Activated CD4-positive, alpha-beta memory T cell treated with anti-CD3 and anti-CD28 coated beads, Interleukin-2, amount 10 ng/mL, durations not matched to agents 7 days and 5 days (primary cell): ENCODE measurements around the gene C9orf85. TPM values are rescaled to one million over a fixed set of nuclear protein-coding genes. Genes with fewer than 3 reads are reported as not detected.
A peak's percentile ranks its signal among the peaks of the same experiment; 100 is the strongest.
"Not testable (repeated sequence)": the region's sequence is repeated elsewhere in the genome, so short reads cannot be mapped to it uniquely, and the experiment has no call there.

Source experiments
- CTCF ChIA-PET: fragments of 350-600 bp; sonication (Branson Sonifier 250); formaldehyde crosslinking; loops from one replicate; lab custom pipeline; 2021; ENCODE audit warnings: antibody characterized with exemption, inconsistent platforms; lab: Charles Lee
- POLR2A ChIA-PET: fragments of 350-600 bp; sonication (Branson Sonifier 250); formaldehyde crosslinking; loops from one replicate; lab custom pipeline; 2021; ENCODE audit warnings: antibody characterized with exemption; lab: Charles Lee
- DNase-seq: peaks from one replicate; pipeline ENCODE4 v3.0.0-alpha.2; 2020
- H3K27ac Mint-ChIP-seq: one replicate; pipeline ENCODE4 v1.8.0; 2021; ENCODE audit warnings: mild to moderate bottlenecking, mixed read lengths
- H3K27me3 Mint-ChIP-seq: one replicate; pipeline ENCODE4 v1.8.0; 2021; ENCODE audit warnings: mixed read lengths
- H3K36me3 Mint-ChIP-seq: one replicate; pipeline ENCODE4 v1.8.0; 2021; ENCODE audit warnings: low read depth, mixed read lengths
- H3K4me1 Mint-ChIP-seq: one replicate; pipeline ENCODE4 v1.8.0; 2021; ENCODE audit warnings: mixed read lengths
- H3K4me3 Mint-ChIP-seq: one replicate; pipeline ENCODE4 v1.8.0; 2021; ENCODE audit warnings: mild to moderate bottlenecking, mixed read lengths
- H3K9me3 Mint-ChIP-seq: one replicate; pipeline ENCODE4 v1.8.0; 2021; ENCODE audit warnings: mixed read lengths
- total RNA-seq, 2 experiments: library from RNA; stranded (reverse); gene quantifications; one replicate each; pipeline ENCODE4 v1.2.3, GENCODE V29; 2021

C9orf85 gene
- total RNA-seq, 2 experiments from 2014 or later, result 10.8 to 12.1 TPM

DNA sequence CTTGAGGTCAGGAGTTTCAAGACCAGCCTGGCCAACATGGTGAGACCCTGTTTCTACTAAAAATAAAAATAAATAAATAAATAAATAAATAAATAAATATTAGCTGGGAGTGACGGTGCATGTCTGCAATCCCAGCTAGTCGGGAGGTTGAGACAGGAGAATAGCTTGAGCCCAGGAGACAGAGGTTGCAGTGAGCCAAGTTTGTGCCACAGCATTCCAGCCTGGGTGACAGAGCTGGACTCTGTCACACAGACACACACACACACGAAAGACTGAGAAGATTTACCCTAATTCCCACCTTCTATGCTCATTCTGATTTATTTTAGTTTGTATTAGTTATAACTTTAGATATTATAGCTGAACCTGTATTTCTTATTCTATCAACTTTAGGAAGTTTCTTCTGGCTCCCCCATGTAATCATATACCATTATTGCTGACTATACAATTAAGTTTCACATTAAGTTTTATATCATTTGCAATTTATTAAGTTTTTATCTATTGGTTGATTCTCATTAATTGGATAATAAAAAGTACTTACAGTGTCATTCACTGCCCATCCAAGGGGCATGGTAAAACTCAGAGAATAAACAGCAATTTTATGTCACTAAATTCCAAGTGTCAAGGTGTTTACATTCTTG is 21.3 kb upstream of the C9orf85 start:
- no peak for DNase-seq
- peaks cover 30% of the 10 kb centered on the region for H3K36me3 Mint-ChIP-seq
- H3K4me1 Mint-ChIP-seq, result peaks cover 31% of the 10 kb centered on the region
- no peaks in the 10 kb centered on the region for H3K27me3 Mint-ChIP-seq
- H3K27ac Mint-ChIP-seq, result no peak overlapping the region
- ChIA-PET CTCF (no interaction called here), POLR2A (interaction anchor here (1.4 to 1.5 kb wide), 2 partner anchors 19 to 21 kb away, joined by 3 to 5 read pairs; partner anchors contain the start of genes ABHD17B and C9orf85)
- H3K9me3 Mint-ChIP-seq, result no peaks in the 10 kb centered on the region
- H3K4me3 Mint-ChIP-seq, result no peak overlapping the region

DNA sequence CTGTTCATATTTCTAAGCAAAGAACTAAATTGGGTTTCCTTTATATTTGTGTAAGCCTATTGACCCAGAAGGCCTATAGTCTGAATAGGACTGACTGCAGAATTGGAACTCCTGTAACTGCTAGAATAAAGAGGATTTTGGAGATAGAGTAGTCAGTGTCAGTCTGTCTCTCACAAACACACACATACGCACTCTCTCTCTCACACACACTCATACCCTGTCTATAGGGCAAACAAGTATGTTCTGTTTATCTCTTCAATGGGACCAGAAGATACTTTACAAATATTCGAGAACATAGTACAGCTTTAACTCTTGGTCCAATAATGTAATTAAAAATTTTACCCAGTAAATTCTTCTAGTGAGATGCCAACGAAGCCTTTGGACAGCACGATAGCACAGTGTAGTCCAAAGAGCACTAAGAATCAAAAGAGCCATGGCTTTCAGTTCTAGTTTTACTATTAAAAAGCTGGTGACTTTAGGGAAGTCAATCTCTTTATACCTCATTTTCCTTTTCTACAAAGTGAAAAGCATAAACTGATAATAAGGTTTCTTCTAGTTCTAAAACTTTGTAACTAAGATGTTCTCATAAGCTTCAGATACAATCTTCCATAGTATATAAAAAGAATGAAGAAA is 19.8 kb upstream of the C9orf85 start:
- Mint-ChIP-seq H3K27ac (no peak overlapping the region), H3K4me1 (peaks cover 36% of the 10 kb centered on the region), H3K9me3 (no peaks in the 10 kb centered on the region), H3K27me3 (no peaks in the 10 kb centered on the region), H3K4me3 (no peak overlapping the region), H3K36me3 (peaks cover 26% of the 10 kb centered on the region)
- ChIA-PET CTCF (interaction anchor here (1.5 kb wide), 1 partner anchor 76 kb away, joined by 3 read pairs; no protein-coding TSS in a partner anchor), POLR2A (interaction anchor here (1.4 to 1.5 kb wide), 2 partner anchors 17 to 20 kb away, joined by 3 to 5 read pairs; partner anchors contain the start of genes ABHD17B and C9orf85)
- DNase-seq, result no peak

DNA sequence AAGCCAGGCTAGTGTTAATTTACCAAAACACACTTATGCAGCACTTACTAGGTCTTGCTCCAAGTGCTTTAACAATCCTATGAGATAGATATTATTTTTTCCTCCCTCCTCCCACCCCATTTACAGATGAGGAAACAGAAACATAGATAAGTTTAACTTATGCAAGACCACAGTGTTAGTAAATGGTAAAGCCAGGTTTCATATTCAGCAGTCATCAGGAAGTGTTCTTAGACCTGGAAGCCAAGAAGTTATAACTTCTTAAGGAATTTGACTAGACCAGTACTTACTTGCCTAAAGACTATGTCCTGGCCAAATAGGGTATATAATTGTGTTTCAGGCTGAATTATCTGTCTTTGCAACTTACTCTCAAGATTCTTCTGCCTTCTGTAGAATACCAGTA is 16.3 kb upstream of the C9orf85 start:
- H3K4me1 Mint-ChIP-seq, result peaks cover 60% of the 10 kb centered on the region
- peak overlapping the region; percentile 89 for H3K27ac Mint-ChIP-seq
- POLR2A ChIA-PET, result interaction anchor here (0.5 to 1.7 kb wide), 2 partner anchors 16 to 95 kb away, joined by 3 to 5 read pairs; partner anchors contain the start of genes ABHD17B and C9orf85
- CTCF ChIA-PET, result interaction anchor here (1.2 to 2.9 kb wide), 3 partner anchors 13 to 127 kb away, joined by 5 to 16 read pairs (median 6); partner anchors contain the start of genes ABHD17B, C9orf85 and CEMIP2
- H3K4me3 Mint-ChIP-seq, result no peak overlapping the region
- no peaks in the 10 kb centered on the region for H3K9me3 Mint-ChIP-seq
- peaks cover 30% of the 10 kb centered on the region for H3K36me3 Mint-ChIP-seq
- no peaks in the 10 kb centered on the region for H3K27me3 Mint-ChIP-seq
- no peak for DNase-seq

DNA sequence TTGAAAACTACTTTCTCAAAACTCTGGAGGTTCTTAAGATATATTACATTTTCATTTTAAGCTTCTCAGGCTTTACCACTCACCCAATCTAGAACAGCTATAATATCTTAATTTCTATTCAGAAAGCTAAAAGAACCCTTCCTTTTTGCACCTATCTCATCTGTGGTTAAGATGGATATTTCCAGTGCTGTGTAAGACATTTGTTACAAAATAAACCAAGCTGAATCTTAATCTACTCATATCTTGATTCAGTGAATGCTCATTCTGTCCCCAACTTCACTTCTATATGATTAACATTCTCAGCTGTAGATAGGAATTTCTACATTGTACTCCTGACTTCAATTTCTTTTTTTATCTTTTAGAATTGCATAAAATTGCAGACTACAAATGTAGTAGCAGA is 15.5 kb upstream of the C9orf85 start:
- no peak overlapping the region for H3K4me3 Mint-ChIP-seq
- POLR2A ChIA-PET, result interaction anchor here (0.6 to 3.1 kb wide), 3 partner anchors 15 to 113 kb away, joined by 3 to 41 read pairs (median 3); partner anchors contain the start of genes ABHD17B and C9orf85
- H3K9me3 Mint-ChIP-seq, result no peaks in the 10 kb centered on the region
- peaks cover 30% of the 10 kb centered on the region for H3K36me3 Mint-ChIP-seq
- H3K4me1 Mint-ChIP-seq, result peaks cover 64% of the 10 kb centered on the region
- H3K27ac Mint-ChIP-seq, result peak overlapping the region; percentile 89
- no peak for DNase-seq
- CTCF ChIA-PET, result interaction anchor here (0.6 to 2.9 kb wide), 5 partner anchors 9 to 128 kb away, joined by 3 to 16 read pairs (median 5); partner anchors contain the start of genes ABHD17B, C9orf85 and CEMIP2
- H3K27me3 Mint-ChIP-seq, result no peaks in the 10 kb centered on the region

DNA sequence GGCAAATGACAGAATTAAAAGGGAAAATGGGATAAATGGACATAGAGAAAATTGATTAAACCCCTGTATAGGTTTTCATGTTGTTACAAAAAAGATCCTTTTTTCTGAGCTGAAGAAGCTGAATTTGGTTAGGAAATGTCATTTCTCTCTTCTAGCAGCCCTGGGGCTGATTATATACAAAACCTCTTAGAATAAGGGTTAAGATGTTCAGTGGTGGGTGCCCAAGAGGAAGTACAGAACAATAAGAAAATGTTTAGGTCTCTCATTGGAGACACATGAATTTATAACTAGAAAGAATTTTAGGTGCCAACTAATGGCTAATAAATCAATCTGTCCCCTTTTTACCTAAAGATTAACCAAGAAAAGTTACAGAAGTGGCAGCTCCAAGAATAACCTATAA is 14.7 kb upstream of the C9orf85 start:
- H3K27me3 Mint-ChIP-seq, result no peaks in the 10 kb centered on the region
- ChIA-PET POLR2A (interaction anchor here (1.1 to 3.1 kb wide), 4 partner anchors 14 to 469 kb away, joined by 3 to 41 read pairs (median 4); partner anchors contain the start of genes ABHD17B and C9orf85), CTCF (interaction anchor here (2.9 kb wide), 1 partner anchor 14 kb away, joined by 16 read pairs; the partner anchor contains the start of genes ABHD17B and C9orf85)
- H3K9me3 Mint-ChIP-seq, result no peaks in the 10 kb centered on the region
- peaks cover 70% of the 10 kb centered on the region for H3K4me1 Mint-ChIP-seq
- DNase-seq, result no peak
- H3K36me3 Mint-ChIP-seq, result peaks cover 30% of the 10 kb centered on the region
- H3K27ac Mint-ChIP-seq, result peak overlapping the region; percentile 89
- no peak overlapping the region for H3K4me3 Mint-ChIP-seq

DNA sequence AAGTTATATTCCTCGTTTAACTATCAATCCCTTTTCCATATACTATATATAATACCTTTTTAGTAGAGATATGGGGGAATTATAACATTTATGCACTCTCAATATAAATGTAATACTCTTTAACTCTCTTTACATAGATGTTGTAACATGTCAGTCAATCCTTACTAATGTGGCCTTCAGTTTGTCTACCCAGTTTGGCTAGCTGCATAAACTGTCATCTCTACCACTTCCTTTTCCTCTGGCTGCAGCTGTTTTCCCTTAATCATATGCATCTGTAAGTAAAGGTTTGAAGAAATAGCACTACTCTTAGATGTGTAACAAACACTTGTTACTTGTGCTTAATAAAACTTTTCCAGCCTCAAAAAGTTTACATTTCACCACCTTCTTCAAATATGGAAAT is 13.9 kb upstream of the C9orf85 start:
- ChIA-PET POLR2A (interaction anchor here (1.1 to 3.1 kb wide), 6 partner anchors 9 to 468 kb away, joined by 3 to 41 read pairs (median 4); partner anchors contain the start of genes ABHD17B and C9orf85), CTCF (interaction anchor here (1.3 to 2.9 kb wide), 3 partner anchors 13 to 91 kb away, joined by 3 to 16 read pairs (median 5); partner anchors contain the start of genes ABHD17B and C9orf85)
- Mint-ChIP-seq H3K36me3 (peaks cover 30% of the 10 kb centered on the region), H3K9me3 (no peaks in the 10 kb centered on the region), H3K27me3 (no peaks in the 10 kb centered on the region), H3K27ac (peak overlapping the region; percentile 41), H3K4me1 (peaks cover 77% of the 10 kb centered on the region), H3K4me3 (no peak overlapping the region)
- DNase-seq, result peak; percentile 41

DNA sequence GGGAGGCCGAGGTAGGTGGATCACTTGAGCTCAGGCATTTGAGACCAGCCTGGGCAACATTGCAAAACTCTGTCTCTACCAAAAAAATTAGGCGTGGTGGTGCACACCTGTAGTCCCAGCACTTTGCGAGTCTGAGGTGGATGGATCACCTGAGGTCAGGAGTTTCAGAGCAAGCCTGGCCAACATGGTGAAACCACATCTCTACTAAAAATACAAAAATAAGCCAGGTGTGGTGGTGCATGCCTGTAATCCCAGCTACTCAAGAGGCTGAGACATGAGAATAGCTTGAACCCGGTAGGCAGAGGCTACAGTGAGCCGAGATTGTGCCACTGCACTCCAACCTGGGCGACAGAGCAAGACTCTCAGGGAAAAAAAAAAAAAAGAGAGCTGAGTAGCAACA is 12.7 kb upstream of the C9orf85 start:
- POLR2A ChIA-PET, result interaction anchor here (1.8 to 3.9 kb wide), 2 partner anchors 8 to 13 kb away, joined by 5 to 22 read pairs; partner anchors contain the start of genes ABHD17B and C9orf85
- Mint-ChIP-seq H3K36me3 (peaks cover 23% of the 10 kb centered on the region), H3K4me1 (peaks cover 76% of the 10 kb centered on the region), H3K27ac (peak overlapping the region; percentile 37)
- not testable (repeated sequence) for H3K4me3 Mint-ChIP-seq, H3K27me3 Mint-ChIP-seq, H3K9me3 Mint-ChIP-seq, DNase-seq
- CTCF ChIA-PET, result interaction anchor here (1.2 to 1.6 kb wide), 3 partner anchors 12 to 116 kb away, joined by 3 to 5 read pairs (median 3); no protein-coding TSS in a partner anchor

DNA sequence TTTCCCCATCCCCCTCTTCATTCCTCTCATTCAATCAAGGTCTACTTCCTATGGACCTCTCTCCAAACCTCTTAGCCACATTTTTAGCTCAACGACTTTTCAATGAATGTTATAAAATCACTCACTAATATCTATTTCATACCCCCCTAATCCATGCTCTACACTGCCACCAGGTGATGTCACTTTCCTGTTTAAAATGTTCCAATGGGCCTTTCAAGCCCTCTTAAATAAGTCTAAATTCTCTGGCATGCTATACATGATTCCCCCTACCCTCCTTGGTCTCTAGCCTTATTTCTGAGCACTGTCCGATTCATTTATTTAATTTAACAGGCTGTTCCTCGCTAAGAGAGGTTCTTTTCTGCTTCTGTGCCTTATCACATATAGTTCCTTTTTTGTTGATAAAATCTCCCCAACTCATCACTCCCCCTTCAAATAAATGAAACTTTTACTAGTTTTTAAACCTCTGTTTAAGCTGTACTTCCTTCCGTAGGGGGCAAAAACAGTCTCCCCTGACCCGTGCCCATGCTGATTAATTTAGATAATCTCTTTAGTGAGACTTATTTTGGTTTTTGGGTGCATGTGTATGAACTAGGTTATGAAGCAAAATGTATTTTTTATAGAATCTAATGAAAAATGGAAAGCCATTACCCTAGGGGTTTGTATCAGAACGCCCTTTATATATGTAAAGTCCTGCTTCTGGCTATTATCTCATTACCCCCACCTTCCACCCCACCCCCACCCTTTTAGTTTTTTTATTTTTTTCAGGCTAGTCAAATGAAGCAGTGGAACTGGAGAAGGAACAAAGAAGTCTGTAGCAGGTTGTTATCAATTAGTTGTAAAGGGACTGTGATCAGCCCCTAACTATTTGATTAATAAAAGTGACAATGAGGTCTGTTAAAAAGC is 9.5 kb upstream of the C9orf85 start:
- Mint-ChIP-seq H3K36me3 (peaks cover 26% of the 10 kb centered on the region), H3K27ac (no peak overlapping the region), H3K9me3 (no peaks in the 10 kb centered on the region), H3K27me3 (no peaks in the 10 kb centered on the region), H3K4me3 (no peak overlapping the region), H3K4me1 (peaks cover 57% of the 10 kb centered on the region)
- ChIA-PET CTCF (no interaction called here), POLR2A (interaction anchor here (3.9 kb wide), 1 partner anchor 9 kb away, joined by 22 read pairs; the partner anchor contains the start of genes ABHD17B and C9orf85)
- DNase-seq, result no peak

DNA sequence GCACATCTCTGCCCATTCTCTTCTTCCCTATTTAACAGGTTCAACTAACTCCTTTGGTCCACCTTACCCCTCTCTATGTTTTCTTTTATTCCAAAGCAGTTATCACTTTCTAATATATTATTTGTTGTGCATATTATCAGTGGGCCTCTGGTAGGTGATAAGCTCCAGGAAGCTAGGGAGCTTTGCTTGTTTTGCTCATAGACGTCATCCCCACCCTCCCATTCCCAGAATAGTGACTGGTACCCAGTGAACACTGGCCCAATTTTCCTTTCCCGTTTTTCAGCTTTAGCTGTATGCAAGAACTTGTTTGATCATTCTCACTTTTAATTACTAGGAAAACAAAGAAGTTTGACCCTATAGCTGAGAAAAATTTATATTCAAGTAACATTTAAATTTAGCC is 7.4 kb upstream of the C9orf85 start:
- Mint-ChIP-seq H3K36me3 (peaks cover 17% of the 10 kb centered on the region), H3K27ac (no peak overlapping the region), H3K9me3 (no peaks in the 10 kb centered on the region), H3K4me3 (no peak overlapping the region), H3K4me1 (peaks cover 56% of the 10 kb centered on the region), H3K27me3 (no peaks in the 10 kb centered on the region)
- CTCF ChIA-PET, result no interaction called here
- no peak for DNase-seq
- POLR2A ChIA-PET, result no interaction called here

DNA sequence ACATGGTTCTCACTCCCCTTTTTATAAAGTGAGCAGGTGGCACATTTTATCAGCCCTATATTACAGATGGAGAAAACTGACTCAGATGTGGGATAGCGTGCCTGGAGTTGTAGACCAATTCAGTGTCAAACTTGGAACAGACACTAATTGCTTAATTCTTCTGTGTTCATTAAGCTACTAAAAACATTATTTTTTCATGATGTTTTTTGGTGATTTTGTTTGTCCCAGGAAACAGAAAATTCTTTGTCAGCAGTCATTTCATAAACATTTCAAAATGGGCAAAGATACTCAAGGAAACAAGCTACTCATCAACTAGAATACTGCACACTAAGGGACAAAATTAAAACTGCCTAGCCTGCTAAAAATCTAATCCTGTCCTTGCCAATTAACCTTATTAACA is 2.6 kb upstream of the C9orf85 start:
- Mint-ChIP-seq H3K4me3 (peak overlapping the region; percentile 97), H3K36me3 (peaks cover 20% of the 10 kb centered on the region), H3K27ac (no peak overlapping the region), H3K27me3 (no peaks in the 10 kb centered on the region), H3K4me1 (peaks cover 52% of the 10 kb centered on the region), H3K9me3 (no peaks in the 10 kb centered on the region)
- POLR2A ChIA-PET, result interaction anchor here (0.7 kb wide), 1 partner anchor 18 kb away, joined by 3 read pairs; no protein-coding TSS in a partner anchor
- CTCF ChIA-PET, result interaction anchor here (2.1 kb wide), 1 partner anchor 14 kb away, joined by 6 read pairs; no protein-coding TSS in a partner anchor
- no peak for DNase-seq

DNA sequence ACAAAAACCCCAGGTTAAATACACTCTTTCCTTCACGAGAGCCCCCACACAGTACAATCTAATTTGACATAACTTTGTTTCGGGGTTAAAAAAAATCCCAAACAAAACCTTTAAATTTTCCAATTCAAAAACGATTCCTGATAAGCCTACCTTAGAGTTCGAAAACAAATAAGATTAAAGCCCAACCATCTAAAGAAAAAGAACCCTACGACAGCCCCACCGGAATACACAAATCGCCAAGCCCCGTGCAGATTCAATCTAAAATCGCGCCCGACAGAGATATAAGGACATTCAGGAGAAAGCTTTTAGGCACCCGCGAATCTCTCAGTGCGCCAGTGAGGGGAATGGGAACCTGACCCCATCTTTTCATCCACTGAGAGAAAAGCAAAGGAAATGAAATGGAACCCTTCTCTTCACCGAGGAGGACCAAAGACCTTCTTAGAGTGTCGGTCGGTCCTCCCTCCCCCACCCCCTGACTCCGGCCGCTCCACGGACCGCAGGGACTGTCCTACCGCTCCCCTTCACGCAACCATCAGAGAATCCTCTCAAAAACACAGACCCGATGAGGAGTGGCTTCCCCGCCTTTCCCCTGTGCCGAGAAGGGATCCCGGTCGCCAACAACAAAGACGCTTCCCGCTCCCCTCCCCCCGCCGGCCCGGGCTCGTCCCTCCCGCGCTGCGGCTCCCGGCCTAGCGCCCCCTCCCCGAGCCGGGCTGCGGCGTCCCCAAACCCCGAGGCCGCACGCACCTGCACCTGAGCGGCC is 1.4 kb upstream of the C9orf85 start:
- Mint-ChIP-seq H3K4me1 (peaks cover 54% of the 10 kb centered on the region), H3K27me3 (no peaks in the 10 kb centered on the region), H3K27ac (peak overlapping the region; percentile 80), H3K36me3 (peaks cover 16% of the 10 kb centered on the region), H3K9me3 (no peaks in the 10 kb centered on the region), H3K4me3 (peak overlapping the region; percentile 97)
- POLR2A ChIA-PET, result interaction anchor here (1.4 to 3.8 kb wide), 7 partner anchors 10 to 1491 kb away, joined by 3 to 41 read pairs (median 13); partner anchors contain the start of gene CEMIP2
- CTCF ChIA-PET, result interaction anchor here (0.9 to 2.1 kb wide), 2 partner anchors 11 to 13 kb away, joined by 3 to 16 read pairs; no protein-coding TSS in a partner anchor
- DNase-seq, result peak; percentile 47
